CD4-positive, alpha-beta memory T cell (primary cell): ENCODE data around the gene GJE1. TPM values are rescaled to one million over a fixed set of nuclear protein-coding genes. Genes with fewer than 3 reads are reported as not detected.
"Not testable (repeated sequence)": the region's sequence is repeated elsewhere in the genome, so short reads cannot be mapped to it uniquely, and the experiment has no call there.

Source experiments
- CTCF ChIA-PET: fragments of 350-600 bp; sonication (Branson Sonifier 250); formaldehyde crosslinking; loops from one replicate; lab custom pipeline; 2021; ENCODE audit warnings: inconsistent platforms; ENCODE audit not compliant: partially characterized antibody; lab: Charles Lee
- POLR2A ChIA-PET: fragments of 350-600 bp; sonication (Branson Sonifier 250); formaldehyde crosslinking; loops from one replicate; lab custom pipeline; 2021; ENCODE audit not compliant: partially characterized antibody; lab: Charles Lee
- DNase-seq, 5 donors: peaks; one replicate each; pipeline versions ENCODE4 v3.0.0 to v3.0.0-alpha.2; 2020 to 2022; ENCODE audit warnings: mixed read lengths in 1 of 5
- H3K27ac ChIP-seq: one replicate; pipeline ENCODE4 v1.7.0; 2013; ENCODE audit warnings: low read depth, low read length
- H3K27me3 ChIP-seq: 2 replicates; pipeline ENCODE4 v1.7.0; 2013; ENCODE audit warnings: mild to moderate bottlenecking, low read length, moderate library complexity; ENCODE audit not compliant: insufficient read depth
- H3K36me3 ChIP-seq: 2 replicates; pipeline ENCODE4 v1.7.0; 2013; ENCODE audit warnings: mild to moderate bottlenecking, low read length, moderate library complexity; ENCODE audit not compliant: insufficient read depth
- H3K4me1 ChIP-seq: 2 replicates; pipeline ENCODE4 v1.7.0; 2013; ENCODE audit warnings: mild to moderate bottlenecking, low read length, moderate library complexity; ENCODE audit not compliant: insufficient read depth
- H3K4me3 ChIP-seq, 2 donors: one replicate each; pipeline ENCODE4 v1.7.0; 2013; ENCODE audit warnings: low read length in 2 of 2, mild to moderate bottlenecking in 1 of 2
- H3K9me3 ChIP-seq, 2 donors: one replicate each; pipeline ENCODE4 v1.7.0; 2013; ENCODE audit warnings: low read length in 2 of 2, control low read depth in 1 of 2; ENCODE audit not compliant: control insufficient read depth in 1 of 2
- H3K27ac Mint-ChIP-seq, 7 donors: one replicate each; pipeline ENCODE4 v1.8.0; 2020 to 2021; ENCODE audit warnings: mixed read lengths in 7 of 7, mild to moderate bottlenecking in 6 of 7, inconsistent platforms in 3 of 7, moderate library complexity in 3 of 7
- H3K27me3 Mint-ChIP-seq, 2 donors: one replicate each; pipeline ENCODE4 v1.8.0; 2020 to 2021; ENCODE audit warnings: mixed read lengths in 2 of 2
- H3K36me3 Mint-ChIP-seq, 2 donors: one replicate each; pipeline ENCODE4 v1.8.0; 2020 to 2021; ENCODE audit warnings: mixed read lengths in 2 of 2, inconsistent platforms in 1 of 2, mild to moderate bottlenecking in 1 of 2
- H3K4me1 Mint-ChIP-seq, 4 donors: one replicate each; pipeline ENCODE4 v1.8.0; 2020 to 2021; ENCODE audit warnings: mixed read lengths in 4 of 4, mild to moderate bottlenecking in 1 of 4
- H3K4me3 Mint-ChIP-seq, 8 donors: one replicate each; pipeline ENCODE4 v1.8.0; 2020 to 2021; ENCODE audit warnings: mixed read lengths in 8 of 8, mild to moderate bottlenecking in 7 of 8, moderate library complexity in 6 of 8, inconsistent platforms in 3 of 8
- H3K9me3 Mint-ChIP-seq, 8 donors: one replicate each; pipeline ENCODE4 v1.8.0; 2020 to 2021; ENCODE audit warnings: mixed read lengths in 8 of 8, mild to moderate bottlenecking in 5 of 8, inconsistent platforms in 3 of 8, moderate library complexity in 1 of 8
- intact Hi-C: fragments of 100-400 bp; cut with micrococcal nuclease; formaldehyde crosslinking; loops from one replicate; pipeline ENCODE4 v1.15.1; 2023
- polyA plus RNA-seq, 2 donors: library from polyadenylated mRNA; unstranded; fragments of 300-500 nt; fragmentation: Illumina TruSeq; gene quantifications; one replicate each; pipeline ENCODE4 v1.2.3, GENCODE V29; 2021
- total RNA-seq, 2 experiments: library from RNA; stranded (reverse); gene quantifications; one replicate each; pipeline ENCODE4 v1.2.3, GENCODE V29; 2021

The GJE1 gene
- total RNA-seq (not detected), polyA plus RNA-seq (not detected)

GRCh38 chr6:142132625-142133024 is at the start of gene GJE1:
Gene GJE1 (plus strand): TSS chr6:142132925. CDS start chr6:142133159, 234 bp downstream.
- H3K27me3 Mint-ChIP-seq: peaks cover 21 to 23% of the 10 kb centered on the region in 2 donors
- POLR2A ChIA-PET: no interaction called here
- H3K9me3 Mint-ChIP-seq: peaks cover 0 to 4% (median 0%) of the 10 kb centered on the region in 8 donors

GRCh38 chr6:142087950-142088857 is 44.5 kb upstream of the GJE1 start:
- H3K4me1 ChIP-seq: peaks cover 8% of the 10 kb centered on the region
- Mint-ChIP-seq H3K4me3 (peak overlapping the region in 5 of 8 donors; percentile 36 to 46 (median 43)), H3K27ac (no peak overlapping the region), H3K9me3 (peaks cover 0 to 2% (median 0%) of the 10 kb centered on the region in 8 donors), H3K36me3 (no peaks in the 10 kb centered on the region), H3K27me3 (peaks cover 16 to 17% of the 10 kb centered on the region in 2 donors), H3K4me1 (peaks cover 5 to 9% (median 7%) of the 10 kb centered on the region in 4 donors)
- no peak overlapping the region for H3K27ac ChIP-seq
- ChIA-PET CTCF (no interaction called here), POLR2A (no interaction called here)
- H3K9me3 ChIP-seq: no peaks in the 10 kb centered on the region
- H3K4me3 ChIP-seq: no peak overlapping the region
- peaks cover 5% of the 10 kb centered on the region for H3K27me3 ChIP-seq
- intact Hi-C loops: no loop called here
- H3K36me3 ChIP-seq: no peaks in the 10 kb centered on the region
- no peak for DNase-seq

More at GRCh38 chr6:142132625-142133024, at the start of gene GJE1:
- Histone ChIP-seq H3K27me3 (no peaks in the 10 kb centered on the region), H3K4me1 (no peaks in the 10 kb centered on the region), H3K9me3 (no peaks in the 10 kb centered on the region), H3K4me3 (no peak within 1 kb of the TSS), H3K36me3 (no peaks in the 10 kb centered on the region), H3K27ac (no peak within 1 kb of the TSS)
- peak within 1 kb of the TSS in 2 of 7 donors; percentile 5 to 7 for H3K27ac Mint-ChIP-seq
- no peak within 1 kb of the TSS for H3K4me3 Mint-ChIP-seq
- no peaks in the 10 kb centered on the region for H3K4me1 Mint-ChIP-seq
- intact Hi-C loops: no loop called here
- DNase-seq: no peak
- CTCF ChIA-PET: interaction anchor here (1.0 kb wide), 1 partner anchor 14 kb away, joined by 3 read pairs; no protein-coding TSS in a partner anchor
- H3K36me3 Mint-ChIP-seq: no peaks in the 10 kb centered on the region

GRCh38 chr6:142088858-142089216 is 43.9 kb upstream of the GJE1 start:
- H3K36me3 ChIP-seq: no peaks in the 10 kb centered on the region
- peaks cover 8% of the 10 kb centered on the region for H3K4me1 ChIP-seq
- no peak overlapping the region for H3K27ac Mint-ChIP-seq
- peak overlapping the region in 2 of 8 donors; percentile 44 to 46 for H3K4me3 Mint-ChIP-seq
- POLR2A ChIA-PET: no interaction called here
- H3K36me3 Mint-ChIP-seq: no peaks in the 10 kb centered on the region
- no peaks in the 10 kb centered on the region for H3K9me3 ChIP-seq
- H3K27ac ChIP-seq: no peak overlapping the region
- H3K27me3 Mint-ChIP-seq: peaks cover 14 to 21% of the 10 kb centered on the region in 2 donors
- CTCF ChIA-PET: no interaction called here
- intact Hi-C loops: no loop called here
- peaks cover 5 to 9% (median 7%) of the 10 kb centered on the region in 4 donors for H3K4me1 Mint-ChIP-seq
- no peak overlapping the region for H3K4me3 ChIP-seq
- peaks cover 5% of the 10 kb centered on the region for H3K27me3 ChIP-seq
- peaks cover 0 to 2% (median 0%) of the 10 kb centered on the region in 8 donors for H3K9me3 Mint-ChIP-seq
- no peak for DNase-seq

GRCh38 chr6:142104820-142105219 is 27.9 kb upstream of the GJE1 start:
- H3K36me3 Mint-ChIP-seq, H3K9me3 ChIP-seq, H3K36me3 ChIP-seq, H3K27ac ChIP-seq, H3K4me3 ChIP-seq, H3K9me3 Mint-ChIP-seq, H3K4me1 Mint-ChIP-seq, H3K27me3 Mint-ChIP-seq, DNase-seq, CTCF ChIA-PET, H3K4me3 Mint-ChIP-seq, H3K27me3 ChIP-seq, POLR2A ChIA-PET, H3K4me1 ChIP-seq, intact Hi-C loops, H3K27ac Mint-ChIP-seq: not testable (repeated sequence)

DNA sequence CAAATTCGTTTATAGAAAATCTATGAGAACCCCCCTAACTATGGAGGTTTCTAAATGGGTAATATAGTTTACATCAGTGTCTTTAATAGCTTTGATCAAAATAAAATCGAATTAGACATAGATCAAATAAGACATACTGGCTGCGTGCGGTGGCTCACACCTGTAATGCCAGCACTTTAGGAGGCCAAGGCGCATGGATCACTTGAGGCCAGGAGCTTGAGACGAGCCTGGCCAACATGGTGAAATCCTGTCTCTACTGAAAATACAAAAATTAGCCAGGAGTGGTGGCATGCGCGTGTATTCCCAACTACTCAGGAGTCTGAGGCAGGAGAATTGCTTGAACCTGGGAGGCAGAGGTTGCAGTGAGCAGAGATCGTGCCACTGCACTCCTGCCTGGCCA is 21.9 kb upstream of the GJE1 start:
- H3K36me3 Mint-ChIP-seq, POLR2A ChIA-PET, H3K27me3 ChIP-seq, H3K9me3 ChIP-seq, H3K27me3 Mint-ChIP-seq, intact Hi-C loops, H3K36me3 ChIP-seq, H3K4me3 Mint-ChIP-seq, DNase-seq, H3K4me3 ChIP-seq, H3K4me1 ChIP-seq, H3K27ac ChIP-seq, H3K4me1 Mint-ChIP-seq, H3K9me3 Mint-ChIP-seq, H3K27ac Mint-ChIP-seq: not testable (repeated sequence)
- CTCF ChIA-PET: interaction anchor here (1.2 to 2.4 kb wide), 3 partner anchors 11 to 434 kb away, joined by 3 to 9 read pairs (median 8); no protein-coding TSS in a partner anchor

DNA sequence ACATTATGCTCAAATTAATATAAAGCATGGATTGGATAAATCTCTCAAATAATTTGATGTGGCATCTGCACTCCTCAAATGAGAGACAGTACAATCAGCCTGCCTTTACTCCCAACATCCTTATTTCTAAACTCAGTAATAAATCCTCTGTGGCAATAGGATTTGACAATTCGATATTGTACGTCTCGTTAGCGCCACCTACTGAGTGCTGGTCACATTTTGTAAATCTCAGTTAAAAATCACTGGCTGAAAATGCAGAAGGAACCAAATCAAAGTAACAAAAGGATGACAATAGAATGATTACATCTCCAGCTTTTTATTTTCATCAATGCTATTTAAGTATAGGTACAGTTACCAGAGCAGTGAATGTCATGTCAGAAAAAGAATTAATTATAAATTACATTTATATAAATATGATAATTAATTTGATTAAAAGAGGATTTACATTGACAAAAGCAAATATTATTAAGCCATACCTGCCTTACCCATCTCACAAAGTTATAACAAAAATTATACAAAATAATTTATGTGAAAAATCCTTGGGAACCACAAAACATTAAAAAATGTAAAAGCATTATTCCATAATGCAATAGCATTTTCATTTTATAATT is 20.2 kb upstream of the GJE1 start:
- H3K4me3 Mint-ChIP-seq: no peak overlapping the region
- Histone ChIP-seq H3K9me3 (no peaks in the 10 kb centered on the region), H3K27ac (no peak overlapping the region), H3K36me3 (no peaks in the 10 kb centered on the region), H3K27me3 (no peaks in the 10 kb centered on the region), H3K4me3 (no peak overlapping the region), H3K4me1 (no peaks in the 10 kb centered on the region)
- H3K27me3 Mint-ChIP-seq: peaks cover 2% of the 10 kb centered on the region in 2 donors
- no peak overlapping the region for H3K27ac Mint-ChIP-seq
- peaks cover 0 to 2% (median 0%) of the 10 kb centered on the region in 4 donors for H3K4me1 Mint-ChIP-seq
- ChIA-PET POLR2A (no interaction called here), CTCF (interaction anchor here (0.9 to 2.3 kb wide), 7 partner anchors 9 to 435 kb away, joined by 3 to 10 read pairs (median 6); no protein-coding TSS in a partner anchor)
- DNase-seq: peak; percentile 51 to 56 (median 55)
- intact Hi-C loops: loop anchor here (1.0 kb wide), 4 partner anchors 95 to 471 kb away; no protein-coding TSS in a partner anchor
- H3K9me3 Mint-ChIP-seq: no peaks in the 10 kb centered on the region
- no peaks in the 10 kb centered on the region for H3K36me3 Mint-ChIP-seq

DNA sequence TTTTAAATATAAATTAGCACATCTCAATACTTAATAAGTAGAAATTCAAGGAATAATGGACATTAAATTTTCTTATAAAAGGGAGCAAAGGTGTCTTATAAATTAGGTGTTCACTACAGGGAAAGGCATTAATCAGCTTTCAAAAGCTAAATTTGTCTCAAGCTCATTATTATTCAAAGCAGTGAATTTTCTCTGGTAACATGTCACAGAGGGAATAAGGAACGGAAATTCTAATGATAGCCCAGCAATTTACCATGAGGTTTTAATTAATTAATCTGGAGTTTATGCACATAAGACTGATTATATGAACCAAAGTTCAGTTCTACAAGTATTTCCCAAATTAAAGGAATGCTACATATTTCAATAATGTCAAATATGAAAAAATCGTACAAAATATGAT is 15.4 kb upstream of the GJE1 start:
- Mint-ChIP-seq H3K36me3 (no peaks in the 10 kb centered on the region), H3K27ac (no peak overlapping the region), H3K4me3 (no peak overlapping the region), H3K9me3 (no peaks in the 10 kb centered on the region), H3K27me3 (peaks cover 4 to 7% of the 10 kb centered on the region in 2 donors), H3K4me1 (no peaks in the 10 kb centered on the region)
- CTCF ChIA-PET: no interaction called here
- no peaks in the 10 kb centered on the region for H3K4me1 ChIP-seq
- H3K27ac ChIP-seq: no peak overlapping the region
- intact Hi-C loops: no loop called here
- no peak for DNase-seq
- no peaks in the 10 kb centered on the region for H3K36me3 ChIP-seq
- no peak overlapping the region for H3K4me3 ChIP-seq
- no peaks in the 10 kb centered on the region for H3K27me3 ChIP-seq
- H3K9me3 ChIP-seq: no peaks in the 10 kb centered on the region
- POLR2A ChIA-PET: no interaction called here
